HT1080 (cell line): ENCODE results near the gene TIGD6. TPM values are rescaled to one million over a fixed set of nuclear protein-coding genes. Genes with fewer than 3 reads are reported as not detected.
A peak's percentile ranks its signal among the peaks of the same experiment; 100 is the strongest.

Experiments used
- DNase-seq: peaks from one replicate; pipeline ENCODE4 v3.0.0-alpha.2; 2015; ENCODE audit warnings: low read depth
- total RNA-seq: library from RNA; depleted of rRNA; stranded (reverse); fragments of >200 nt; shearing (Covaris generic); gene quantifications from 2 replicates; pipeline ENCODE4 v1.2.3, GENCODE V29; 2014

Gene TIGD6
- total RNA-seq, 1 experiment from 2014 or later: 4.0 TPM

DNA sequence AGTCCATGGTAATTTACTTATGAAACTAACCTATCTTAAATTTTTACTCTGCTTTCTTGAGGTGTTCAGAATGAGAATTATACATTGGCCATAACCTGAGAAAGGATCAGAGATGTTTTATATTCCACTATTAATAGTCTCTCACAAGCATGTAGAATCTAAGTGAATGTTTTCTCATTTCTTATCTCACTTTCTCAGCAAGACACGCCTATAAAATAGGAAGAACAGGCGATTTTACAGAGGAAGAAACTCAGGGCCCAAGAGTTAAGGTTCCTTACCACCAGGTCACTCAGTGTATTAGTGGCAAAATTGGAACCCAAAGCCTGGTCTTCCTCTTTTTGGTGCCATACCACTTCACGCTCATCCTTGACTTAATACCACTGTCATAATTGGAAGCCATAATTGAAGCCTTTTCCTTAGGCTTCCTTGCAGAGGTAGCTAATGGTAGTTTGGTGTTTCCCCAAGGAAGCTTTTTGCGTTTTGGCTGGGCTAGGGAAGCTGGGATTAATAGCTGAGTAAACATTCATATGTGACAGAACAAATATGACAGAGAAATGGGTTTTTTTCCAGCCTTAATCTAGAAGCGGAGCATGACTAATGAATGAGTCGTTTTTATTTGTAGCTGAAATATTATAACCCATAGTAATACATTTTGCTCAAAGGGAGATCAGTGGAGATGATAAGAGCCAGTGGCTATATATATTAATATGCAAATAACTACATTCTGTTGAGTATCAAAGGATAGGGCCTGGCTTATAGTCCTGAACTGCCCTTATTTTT lies 17.0 kb upstream of the TIGD6 start:
- DNase-seq: peak; percentile 31

DNA sequence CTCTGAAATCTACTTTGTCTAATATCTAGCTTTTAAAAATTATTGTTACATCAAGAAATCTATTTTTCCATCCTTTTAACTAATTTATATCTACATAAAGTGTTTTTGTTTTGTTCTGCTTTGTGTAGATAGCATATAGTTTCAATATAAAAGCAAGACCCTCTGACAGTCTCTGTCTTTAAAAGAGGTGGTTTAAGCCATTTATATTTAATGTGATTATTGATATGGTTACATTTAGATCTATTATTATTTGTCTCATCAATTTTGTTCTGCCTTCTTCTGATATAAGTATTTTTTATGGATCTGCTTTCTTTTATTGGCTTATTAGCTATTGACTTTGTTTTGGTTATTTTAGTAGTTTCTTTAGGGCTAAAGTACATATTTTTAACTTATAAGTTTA lies 16.1 kb upstream of the TIGD6 start:
- no peak for DNase-seq

DNA sequence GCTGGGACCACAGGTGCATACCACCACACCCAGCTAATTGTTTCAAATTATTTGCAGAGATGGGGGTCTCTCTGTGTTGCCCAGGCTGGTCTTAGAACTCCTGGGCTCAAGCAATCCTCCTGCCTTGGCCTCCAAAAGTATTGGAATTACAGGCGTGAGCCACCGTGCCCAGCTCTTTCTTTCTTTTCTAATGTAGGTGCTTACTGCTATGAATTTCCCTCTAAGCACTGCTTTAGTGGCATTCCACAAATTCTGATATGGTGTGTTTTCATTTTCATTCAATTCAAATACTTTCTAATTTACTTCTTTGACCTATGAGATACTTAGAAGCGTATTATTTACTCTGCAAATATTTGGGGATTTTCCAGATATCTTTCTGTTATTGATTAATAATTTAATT lies 15.0 kb upstream of the TIGD6 start:
- DNase-seq: no peak

DNA sequence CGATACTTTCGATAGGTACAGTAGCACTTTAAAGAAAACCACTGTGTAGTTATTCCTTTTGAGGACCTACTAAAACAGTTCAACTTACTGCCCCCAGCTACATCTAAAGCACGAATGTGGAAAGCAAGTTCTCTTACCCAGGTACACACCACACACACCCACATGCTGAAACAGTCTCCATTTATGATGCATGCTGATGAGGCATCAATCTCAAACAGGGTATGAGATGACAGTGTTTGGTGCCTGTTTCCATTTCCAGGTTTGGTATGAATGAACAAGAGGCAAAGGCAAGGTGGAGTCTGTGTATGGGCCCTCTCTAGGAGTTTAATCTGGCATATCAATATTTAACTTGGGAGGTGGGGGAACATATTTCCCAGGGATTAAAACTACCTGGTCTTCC lies 14.0 kb upstream of the TIGD6 start:
- DNase-seq: no peak

GRCh38 chr5:150013931-150014330 lies 13.5 kb upstream of the TIGD6 start:
- no peak for DNase-seq

- no peak for DNase-seq
Observed at GRCh38 chr5:150009671-150010387, 9.4 kb upstream of the TIGD6 start.

- no peak for DNase-seq
Observed at GRCh38 chr5:150007050-150007449, 6.6 kb upstream of the TIGD6 start.

- DNase-seq: no peak
Observed at GRCh38 chr5:150006318-150006717, 5.9 kb upstream of the TIGD6 start.

DNA sequence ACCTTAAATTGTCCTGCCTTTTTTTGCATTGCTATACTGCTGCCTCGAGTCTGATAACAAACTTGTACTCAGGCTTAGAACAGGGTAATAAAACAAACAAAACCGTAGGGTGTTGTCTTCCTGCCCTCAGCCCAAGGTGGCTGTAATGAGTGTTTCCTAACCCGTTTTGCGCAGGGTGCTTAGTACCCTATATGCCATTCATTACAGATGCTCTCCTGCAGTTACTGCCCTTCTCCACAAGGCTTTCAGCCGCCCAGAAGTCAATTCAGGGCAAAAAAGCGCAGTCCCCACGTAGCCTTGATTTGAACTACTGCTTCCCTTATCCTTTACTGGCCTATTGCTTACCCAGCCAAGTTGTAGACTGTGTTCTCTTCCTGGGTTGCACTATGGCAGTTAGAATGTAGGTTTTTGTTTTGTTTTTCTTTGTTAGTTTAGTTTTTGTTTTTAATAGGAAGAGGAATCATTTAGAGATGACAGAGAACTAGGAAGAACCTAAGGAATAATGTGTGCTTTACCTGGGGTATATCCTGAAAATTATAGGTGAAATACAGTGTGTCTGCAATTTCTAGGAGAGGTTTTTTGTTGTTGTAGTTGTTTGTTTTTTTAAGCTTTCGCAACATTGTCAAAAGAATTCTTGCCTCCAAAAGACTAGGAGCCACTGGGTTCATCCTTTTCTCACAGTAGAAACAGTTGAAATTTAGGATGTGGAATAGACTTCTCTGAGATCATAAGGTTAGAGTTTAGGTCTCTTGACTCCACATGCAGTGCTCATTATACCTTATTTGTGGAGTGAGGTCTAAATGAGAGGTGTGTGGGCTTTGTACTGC lies 1.4 kb upstream of the TIGD6 start:
- peak; percentile 70 for DNase-seq

DNA sequence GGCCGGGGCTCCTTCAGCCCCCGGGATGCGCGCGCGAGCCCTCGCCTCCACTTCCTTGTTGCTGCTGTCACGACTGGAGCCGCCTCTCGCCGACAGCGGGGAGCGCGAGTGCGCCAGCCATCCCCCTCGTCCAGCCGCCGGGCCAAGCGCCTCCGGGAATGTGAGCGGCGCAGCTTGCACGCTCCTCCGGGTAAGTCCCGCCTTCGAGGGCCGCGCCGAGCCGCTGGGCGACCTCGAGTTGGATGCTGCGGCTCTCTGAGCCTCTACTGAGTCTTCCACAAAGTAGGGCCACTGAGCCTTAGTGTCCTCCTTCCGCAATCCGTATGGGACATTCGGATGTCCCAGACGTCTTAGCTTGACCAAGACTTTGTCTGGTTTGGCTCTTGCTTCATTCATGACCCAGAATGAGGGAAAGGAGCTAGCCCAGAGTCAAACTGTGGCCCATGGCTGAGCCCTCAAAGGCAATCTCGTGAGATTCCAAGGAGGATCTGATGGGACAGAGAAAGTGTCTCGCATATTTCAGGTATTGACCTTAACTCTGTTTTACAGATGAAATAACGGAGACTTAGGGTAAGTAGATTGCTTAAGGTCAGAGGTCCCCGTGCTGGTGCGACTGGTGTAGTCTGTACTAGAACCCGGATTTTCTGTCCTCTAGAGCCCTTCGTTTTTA lies 671 bp upstream of the TIGD6 start:
- DNase-seq: peak; percentile 32

- DNase-seq: no peak
Observed at GRCh38 chr5:149999866-150000255, 593 bp downstream of the TIGD6 start.

GRCh38 chr5:149999359-149999758 lies 1.1 kb downstream of the TIGD6 start:
- peak; percentile 59 for DNase-seq

DNA sequence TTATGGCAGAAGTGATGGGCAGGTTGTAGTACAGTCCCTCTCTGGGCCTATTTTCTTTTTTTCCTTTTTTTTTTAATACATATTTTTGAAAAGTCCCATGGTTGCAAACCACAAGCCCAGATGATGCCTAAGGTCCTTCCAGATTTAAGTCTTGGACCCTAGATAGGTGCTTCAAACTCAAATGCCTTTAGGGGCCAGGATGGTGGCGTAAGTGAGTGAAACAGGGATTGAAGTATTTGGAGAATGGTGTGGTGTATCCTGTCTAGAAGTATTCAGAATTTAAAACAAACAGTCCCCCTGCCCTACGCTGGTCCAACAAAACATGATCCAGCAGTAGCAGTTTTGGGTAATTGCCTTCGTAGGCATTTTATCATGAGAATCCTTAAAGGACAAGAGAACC lies 2.2 kb downstream of the TIGD6 start:
- no peak for DNase-seq

- DNase-seq: no peak
Observed at GRCh38 chr5:149996205-149996890, 4.1 kb downstream of the TIGD6 start.

GRCh38 chr5:149995385-149996204 lies 4.9 kb downstream of the TIGD6 start:
- DNase-seq: no peak

GRCh38 chr5:149993471-149993870 lies 7.0 kb downstream of the TIGD6 start:
- no peak for DNase-seq

GRCh38 chr5:149990518-149991376 lies 9.7 kb downstream of the TIGD6 start:
- peak; percentile 65 for DNase-seq

GRCh38 chr5:149988126-149988525 lies 12.3 kb downstream of the TIGD6 start:
- no peak for DNase-seq

DNA sequence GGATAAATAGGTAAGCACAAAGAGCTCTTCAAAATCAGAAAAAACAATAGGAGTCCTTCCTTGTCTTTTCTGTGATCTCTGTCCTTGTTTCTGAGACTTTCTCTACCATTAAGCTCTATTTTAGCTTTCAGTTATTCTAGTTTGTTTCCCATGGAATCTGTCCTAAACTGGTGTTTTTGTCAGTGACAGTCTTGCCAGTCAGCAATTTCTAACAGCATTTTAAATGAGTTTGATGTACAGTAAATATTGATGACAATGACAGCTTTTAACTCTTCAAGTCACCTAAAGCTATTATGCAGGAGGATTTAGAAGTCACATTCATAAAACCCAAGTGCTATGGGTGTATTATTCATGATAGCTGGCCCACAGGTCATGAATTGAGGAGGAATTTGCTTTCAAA lies 17.9 kb downstream of the TIGD6 start:
- DNase-seq: no peak
